ENCODE results near the gene UBL4B. TPM values are rescaled to one million over a fixed set of nuclear protein-coding genes. Genes with fewer than 3 reads are reported as not detected.

The UBL4B gene
- total and polyA plus RNA-seq, 12 donors, result 0.13 to 0.24 (median 0.18) TPM; not detected in 9

DNA sequence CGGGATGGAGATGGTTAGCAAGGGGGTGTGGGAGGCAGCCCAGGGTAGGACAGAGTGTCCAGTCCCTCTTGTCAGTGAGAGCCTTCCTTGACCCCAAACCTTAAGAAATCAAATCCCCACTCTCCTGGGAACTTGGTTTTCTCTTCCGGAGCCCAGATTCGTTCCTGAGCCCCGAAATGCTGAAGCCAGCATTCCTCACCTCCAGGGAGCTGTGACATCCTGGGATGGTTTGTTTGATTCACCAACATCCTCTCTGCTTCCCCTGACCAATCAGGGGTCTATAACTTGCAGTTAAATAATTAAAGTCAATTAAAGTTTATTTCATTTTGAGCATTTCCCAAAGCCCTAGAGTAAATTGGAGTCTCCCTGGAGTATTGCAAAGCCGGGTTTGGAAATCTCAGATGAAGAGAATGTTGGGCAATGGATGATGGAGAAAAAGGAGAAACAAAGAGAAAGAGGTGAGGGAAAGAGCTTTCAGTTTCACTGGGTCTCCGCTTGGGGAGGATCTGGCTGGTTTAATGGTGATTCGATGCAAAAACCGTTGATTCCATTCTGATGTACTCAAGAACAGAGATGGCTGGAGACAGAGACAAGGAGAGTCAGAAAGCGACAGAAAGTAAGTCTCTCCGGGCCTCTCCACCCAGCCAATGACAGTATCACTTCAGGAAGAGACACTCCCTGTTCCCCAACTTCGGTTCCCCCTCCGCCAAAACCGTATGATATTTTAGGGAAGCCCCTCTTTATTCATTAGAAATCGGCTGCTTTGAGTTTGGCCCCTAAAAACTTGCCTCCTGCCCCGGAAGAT lies 29.0 kb upstream of the UBL4B start:
- no peak for TF ChIP-seq POLR2A (IDR thresholded peaks at IDR 0.05)
- TF ChIP-seq CTCF (IDR thresholded peaks at IDR 0.05), result no peak

DNA sequence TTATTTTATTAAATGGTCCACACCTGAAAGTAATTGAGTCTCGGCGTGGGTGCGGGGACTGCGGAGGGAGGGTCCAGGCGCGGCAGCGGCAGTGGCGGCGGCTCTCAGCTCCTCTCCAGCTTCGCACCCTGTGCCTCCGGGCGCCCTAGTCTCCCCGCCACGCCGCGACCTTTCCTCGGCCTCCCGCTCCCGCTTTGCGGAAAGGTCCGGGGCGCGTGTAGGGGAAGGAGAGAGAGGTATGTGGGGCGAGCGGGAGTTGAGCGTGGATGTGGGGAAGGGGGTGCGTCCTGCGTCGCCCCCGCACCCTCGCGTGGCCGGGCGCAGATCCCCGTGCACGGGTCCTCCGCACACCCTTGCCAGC lies 28.4 kb upstream of the UBL4B start:
- H3K4me3 ChIP-seq, result peak overlapping the region in 2 of 4 donors; percentile 47 to 56
- intact Hi-C loops (cut with DNase I), result no loop called here
- H3K27ac ChIP-seq, result peak overlapping the region in 2 of 5 donors; percentile 83 to 86
- no peak for DNase-seq
- no peak for TF ChIP-seq CTCF (IDR thresholded peaks at IDR 0.05)
- no peak for TF ChIP-seq POLR2A (IDR thresholded peaks at IDR 0.05)
- H3K27me3 ChIP-seq, result no peaks in the 10 kb centered on the region
- no peaks in the 10 kb centered on the region for H3K9me3 ChIP-seq (replicated peaks in 1 of 3)
- WGBS, 4 donors, result 18 to 51% (median 39%) methylated on average over 23 to 37 of the region's 37 CpGs
- H3K4me1 ChIP-seq (replicated peaks in 1 of 2), result peaks cover 0 to 10% of the 10 kb centered on the region in 2 donors
- H3K36me3 ChIP-seq (replicated peaks in 1 of 2), result no peaks in the 10 kb centered on the region

More for the DNA sequence above, 29.0 kb upstream of the UBL4B start:
- no peak for DNase-seq
- 62 to 71% (median 64%) methylated on average over 15 of the region's 15 CpGs for WGBS, 4 donors
- peak overlapping the region in 1 of 4 donors; percentile 47 for H3K4me3 ChIP-seq
- H3K4me1 ChIP-seq (replicated peaks in 1 of 2), result peaks cover 0 to 10% of the 10 kb centered on the region in 2 donors
- intact Hi-C loops (cut with DNase I), result no loop called here
- H3K9me3 ChIP-seq (replicated peaks in 1 of 3), result no peaks in the 10 kb centered on the region
- peak overlapping the region in 1 of 5 donors; percentile 86 for H3K27ac ChIP-seq
- H3K36me3 ChIP-seq (replicated peaks in 1 of 2), result no peaks in the 10 kb centered on the region
- no peaks in the 10 kb centered on the region for H3K27me3 ChIP-seq

DNA sequence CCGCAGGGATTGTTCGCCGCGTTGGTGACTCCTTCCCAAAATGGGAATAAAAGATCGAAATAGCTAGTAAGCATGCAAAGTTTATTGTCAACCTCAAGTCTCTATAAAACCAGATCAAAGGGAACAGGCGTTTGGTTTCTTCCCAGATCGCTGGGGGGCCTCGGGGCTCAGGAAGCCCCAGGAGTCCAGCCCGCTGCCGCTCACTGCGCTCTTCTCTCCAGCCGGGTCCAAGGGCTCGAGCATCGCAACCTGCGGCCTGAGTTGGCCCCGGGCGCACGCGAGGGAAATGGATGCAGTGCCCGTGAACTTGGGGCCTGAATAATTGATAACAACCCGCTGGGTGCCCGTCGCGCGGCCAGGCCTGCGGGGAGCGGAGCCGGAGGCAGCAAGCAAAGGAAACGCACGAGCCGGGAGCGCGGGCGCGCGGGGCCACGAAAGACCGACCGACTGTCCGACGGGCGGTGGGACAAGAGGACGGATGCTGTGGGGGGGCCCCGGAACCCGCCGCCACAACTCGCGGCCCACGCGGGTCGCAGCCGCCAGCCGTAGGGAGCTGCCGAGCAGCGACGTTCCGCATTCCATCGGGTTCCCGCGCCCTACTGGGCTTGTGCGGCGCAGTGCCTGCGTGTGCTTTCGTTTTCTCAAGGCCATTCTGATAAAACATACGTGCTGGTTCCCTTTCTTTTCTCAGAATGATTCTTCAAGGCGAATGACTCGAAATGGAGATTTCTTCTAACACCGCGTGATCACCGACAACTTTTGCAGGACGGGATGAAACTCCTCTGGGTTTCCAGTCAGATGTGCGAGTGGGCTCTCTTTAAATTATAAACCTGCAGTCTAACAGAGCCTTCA lies 27.8 kb upstream of the UBL4B start:
- DNase-seq, result peak; percentile 54 to 78 (median 70)
- intact Hi-C loops (cut with DNase I), result no loop called here
- Histone ChIP-seq H3K27me3 (no peaks in the 10 kb centered on the region), H3K4me1 (replicated peaks in 1 of 2) (peaks cover 0 to 10% of the 10 kb centered on the region in 2 donors), H3K36me3 (replicated peaks in 1 of 2) (no peaks in the 10 kb centered on the region), H3K27ac (peak overlapping the region in 4 of 5 donors; percentile 19 to 86 (median 77)), H3K9me3 (replicated peaks in 1 of 3) (no peaks in the 10 kb centered on the region), H3K4me3 (peak overlapping the region in 3 of 4 donors; percentile 13 to 56 (median 47))
- WGBS, 4 donors, result 5 to 8% (median 7%) methylated on average over 35 to 72 of the region's 72 CpGs
- peak; percentile 18 to 76 for TF ChIP-seq POLR2A (IDR thresholded peaks at IDR 0.05)
- peak in 1 of 6 experiments; percentile 15 for TF ChIP-seq CTCF (IDR thresholded peaks at IDR 0.05)

DNA sequence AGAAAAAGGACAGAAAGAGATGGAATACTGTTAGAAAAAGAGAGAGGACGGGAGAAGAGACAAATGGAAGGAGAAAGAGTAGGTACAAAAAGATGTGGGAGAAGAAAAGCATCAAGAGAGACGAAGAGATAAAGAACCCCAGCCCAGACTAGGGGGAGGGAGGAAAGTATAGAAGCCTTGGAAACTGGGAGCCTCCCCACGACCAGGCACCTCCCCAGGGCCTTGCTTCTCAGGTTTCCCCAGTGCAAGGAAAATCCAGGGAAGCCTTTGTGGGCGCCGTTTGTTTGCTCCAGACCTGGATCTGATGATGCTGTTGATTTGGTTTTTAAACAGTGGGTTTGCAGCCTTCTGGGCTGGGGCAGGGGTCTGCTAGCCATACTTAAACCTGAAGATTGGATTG lies 26.6 kb upstream of the UBL4B start:
- intact Hi-C loops (cut with DNase I), result no loop called here
- Histone ChIP-seq H3K4me1 (replicated peaks in 1 of 2) (peaks cover 0 to 10% of the 10 kb centered on the region in 2 donors), H3K27me3 (no peaks in the 10 kb centered on the region), H3K36me3 (replicated peaks in 1 of 2) (no peaks in the 10 kb centered on the region), H3K4me3 (no peak overlapping the region), H3K27ac (no peak overlapping the region), H3K9me3 (replicated peaks in 1 of 3) (no peaks in the 10 kb centered on the region)
- TF ChIP-seq CTCF (IDR thresholded peaks at IDR 0.05), result no peak
- TF ChIP-seq POLR2A (IDR thresholded peaks at IDR 0.05), result no peak
- DNase-seq, result no peak
- WGBS, 4 donors, result 85 to 96% (median 90%) methylated on average over 5 of the region's 5 CpGs
